ENCODE data around the gene LPP. TPM values are rescaled to one million over a fixed set of nuclear protein-coding genes. Genes with fewer than 3 reads are reported as not detected.

LPP gene
- total and polyA plus RNA-seq, 9 of the 15 experiments (the other 6 are each of a cell fraction or from before 2014, with no cell fraction given): 0.07 to 0.18 TPM; not detected in 7

DNA sequence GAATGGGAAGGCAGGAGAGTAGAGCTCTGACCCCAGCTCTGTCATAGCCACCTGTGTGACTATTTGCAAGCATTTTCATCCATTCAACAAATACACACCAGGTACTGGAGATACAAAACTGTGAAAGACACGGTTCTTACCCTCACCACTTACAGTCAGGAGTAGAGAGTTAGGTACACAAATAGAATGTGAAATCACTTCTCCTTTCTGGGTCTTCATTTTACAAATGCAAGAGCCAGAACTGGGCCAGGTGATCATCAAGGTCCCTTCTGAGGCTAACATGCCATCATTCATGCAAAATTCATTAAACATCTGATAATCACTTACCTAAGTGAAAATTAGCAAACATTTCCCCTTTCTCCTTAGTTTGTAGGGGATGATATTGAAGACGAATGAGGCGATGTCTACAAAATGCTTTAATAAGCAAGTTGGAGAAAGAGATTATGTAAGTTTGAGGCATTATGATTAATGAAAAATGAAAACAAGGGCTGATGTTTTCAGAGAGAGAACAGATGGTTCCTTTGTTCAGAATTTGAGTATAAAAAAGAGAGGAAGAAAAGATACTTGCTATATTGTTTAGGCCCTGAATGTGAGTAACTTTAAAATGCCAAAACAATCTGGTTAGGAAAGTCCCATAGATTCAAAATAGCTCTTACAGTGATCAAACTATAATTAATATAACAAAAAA is 88.6 kb downstream of the LPP start (continued):
- no peak for TF ChIP-seq TOE1 (IDR thresholded peaks at IDR 0.05; ENCODE audit: borderline replicate concordance)
- TF ChIP-seq TOE1 (CRISPR knock-in tag; IDR thresholded peaks at IDR 0.05; ENCODE audit: borderline replicate concordance, low read depth): no peak
- TF ChIP-seq NCOA2 (IDR thresholded peaks at IDR 0.05; ENCODE audit: partially characterized antibody in 2 of 2): no peak
- no peak for TF ChIP-seq MCM3 (IDR thresholded peaks at IDR 0.05)

DNA sequence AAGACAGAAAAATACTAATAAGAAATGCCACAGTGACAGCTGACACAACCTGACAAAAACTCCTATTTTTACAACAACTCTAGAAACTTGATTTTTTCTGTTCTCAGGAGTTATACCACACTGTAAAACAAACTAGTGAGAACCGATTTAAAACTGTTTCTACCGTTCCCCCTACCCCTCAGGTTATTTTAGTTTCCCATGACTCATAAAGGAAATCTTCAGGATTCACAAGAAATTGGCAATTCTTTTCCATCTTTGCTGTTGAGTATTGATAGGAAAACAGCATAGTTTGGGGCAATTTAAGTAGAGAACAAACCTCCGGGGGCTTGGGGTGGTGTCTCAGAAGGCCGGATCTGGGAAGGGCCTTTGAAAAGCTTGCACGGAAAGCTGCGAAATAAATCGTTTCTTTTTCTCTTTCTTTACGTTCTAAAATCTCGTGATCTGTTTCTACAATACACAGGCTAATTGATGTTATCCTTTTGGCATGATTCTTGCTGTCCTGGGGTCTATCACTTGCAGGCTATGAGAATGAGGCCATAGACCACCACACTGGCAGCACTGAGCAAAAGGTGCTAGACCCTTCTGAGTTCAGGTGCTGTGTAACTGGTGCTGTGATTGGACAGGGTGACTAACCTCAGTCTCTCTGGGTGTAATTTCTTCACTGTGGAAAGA is 89.3 kb downstream of the LPP start:
- ChIA-PET CTCF (ENCODE audit: low intra/inter-chr PET ratio) (no interaction called here), POLR2A (interaction anchor here (0.5 kb wide), 1 partner anchor 133 kb away, joined by 3 read pairs; no protein-coding TSS in a partner anchor)
- no peaks in the 10 kb centered on the region for H4K20me1 ChIP-seq (replicated peaks; ENCODE audit: control insufficient read depth, insufficient read depth, low read length)
- no peak overlapping the region for H3K4me3 ChIP-seq
- no peak overlapping the region for H3K27ac ChIP-seq (ENCODE audit: extremely low read depth, low read depth, low read length)
- intact Hi-C loops (cut with micrococcal nuclease) (no loop called here), in situ Hi-C loops (cut with MboI) (no loop called here)
- H3K9me1 ChIP-seq (ENCODE audit: control insufficient read depth, insufficient read depth, low read length): no peaks in the 10 kb centered on the region
- no peak for ATAC-seq
- no peak overlapping the region for H3K4me2 ChIP-seq (ENCODE audit: insufficient read depth, low read length)
- no peaks in the 10 kb centered on the region for H3K27me3 ChIP-seq (ENCODE audit: control insufficient read depth in 2 of 2, insufficient read depth in 2 of 2, low read length in 2 of 2)
- no peak for DNase-seq (ENCODE audit: extremely low read depth in 1 of 4, low spot score in 3 of 4)
- H3K9ac ChIP-seq (ENCODE audit: insufficient read depth in 1 of 2, low read depth in 2 of 2, low read length in 2 of 2): no peak overlapping the region
- no peaks in the 10 kb centered on the region for H3K79me2 ChIP-seq (ENCODE audit: control insufficient read depth, insufficient read depth, low read length)
- H2AFZ ChIP-seq (ENCODE audit: low read depth, low read length): no peak overlapping the region
- H3K9me3 ChIP-seq (replicated peaks; ENCODE audit: control insufficient read depth, insufficient read depth, low read depth, low read length): no peaks in the 10 kb centered on the region
- H3K4me1 ChIP-seq (replicated peaks in 1 of 2; ENCODE audit: control insufficient read depth in 2 of 2, insufficient read depth in 2 of 2, low read length in 2 of 2): no peaks in the 10 kb centered on the region
- no TSS peak for BruUV-seq (replicated peaks)
- WGBS (ENCODE audit: insufficient coverage, low coverage, missing lambda C conversion rate): 2% methylated on average over 6 of the region's 9 CpGs
- H3K36me3 ChIP-seq (ENCODE audit: control insufficient read depth, insufficient read depth, low read length): no peaks in the 10 kb centered on the region
- no peak for TF ChIP-seq CREBBP (IDR thresholded peaks at IDR 0.05; ENCODE audit: low read depth, low read length)
- TF ChIP-seq, protein P1, sequence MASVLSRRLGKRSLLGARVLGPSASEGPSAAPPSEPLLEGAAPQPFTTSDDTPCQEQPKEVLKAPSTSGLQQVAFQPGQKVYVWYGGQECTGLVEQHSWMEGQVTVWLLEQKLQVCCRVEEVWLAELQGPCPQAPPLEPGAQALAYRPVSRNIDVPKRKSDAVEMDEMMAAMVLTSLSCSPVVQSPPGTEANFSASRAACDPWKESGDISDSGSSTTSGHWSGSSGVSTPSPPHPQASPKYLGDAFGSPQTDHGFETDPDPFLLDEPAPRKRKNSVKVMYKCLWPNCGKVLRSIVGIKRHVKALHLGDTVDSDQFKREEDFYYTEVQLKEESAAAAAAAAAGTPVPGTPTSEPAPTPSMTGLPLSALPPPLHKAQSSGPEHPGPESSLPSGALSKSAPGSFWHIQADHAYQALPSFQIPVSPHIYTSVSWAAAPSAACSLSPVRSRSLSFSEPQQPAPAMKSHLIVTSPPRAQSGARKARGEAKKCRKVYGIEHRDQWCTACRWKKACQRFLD (CRISPR knock-in tag; IDR thresholded peaks at IDR 0.05): no peak
- no peak for TF ChIP-seq MAFG (tag; conservative IDR thresholded peaks at IDR 0.05)
- no peak for TF ChIP-seq PRPF4 (IDR thresholded peaks at IDR 0.05; ENCODE audit: insufficient read depth, low read depth, low read length, poor library complexity, severe bottlenecking)
- no peak for TF ChIP-seq ZC3H11A (IDR thresholded peaks at IDR 0.05; ENCODE audit: low read depth, low read length)
- TF ChIP-seq HCFC1 (IDR thresholded peaks at IDR 0.05; ENCODE audit: low read depth, low read length): no peak
- FAIRE-seq: no peak

Data from K562 (cell line).